CD4-positive, CD25-positive, alpha-beta regulatory T cell (primary cell): ENCODE data around the gene IQSEC3. TPM values are rescaled to one million over a fixed set of nuclear protein-coding genes. Genes with fewer than 3 reads are reported as not detected.

Source experiments
- ATAC-seq, 2 donors: fragments of 150-1000 bp; cut with Tn5 transposase; one replicate each; pipeline ENCODE4 v1.10.0; 2021; ENCODE audit warnings: low read depth in 2 of 2, moderate number of reproducible peaks in 2 of 2, moderate library complexity in 1 of 2
- DNase-seq, 3 donors: peaks; one replicate each; pipeline versions ENCODE4 v3.0.0 to v3.0.0-alpha.2; 2012 to 2022; ENCODE audit warnings: mixed read lengths in 1 of 3
- H3K27ac ChIP-seq: one replicate; pipeline ENCODE4 v1.7.0; 2013; ENCODE audit warnings: mild to moderate bottlenecking, low read length; ENCODE audit not compliant: insufficient read depth, poor library complexity, severe bottlenecking
- H3K27me3 ChIP-seq: one replicate; pipeline ENCODE4 v1.7.0; 2013; ENCODE audit warnings: low read length; ENCODE audit not compliant: control insufficient read depth, insufficient read depth
- H3K36me3 ChIP-seq: one replicate; pipeline ENCODE4 v1.7.0; 2013; ENCODE audit warnings: mild to moderate bottlenecking, low read length, moderate library complexity; ENCODE audit not compliant: control insufficient read depth, insufficient read depth
- H3K4me1 ChIP-seq: 2 replicates; pipeline ENCODE4 v1.7.0; 2013; ENCODE audit warnings: mild to moderate bottlenecking, low read length; ENCODE audit not compliant: insufficient read depth, control insufficient read depth, poor library complexity, severe bottlenecking
- H3K4me3 ChIP-seq: one replicate; pipeline ENCODE4 v1.7.0; 2013; ENCODE audit warnings: low read depth, mild to moderate bottlenecking, low read length, moderate library complexity
- H3K9me3 ChIP-seq, 2 experiments: 1 replicate in 1 of 2; 2 replicates in 1 of 2; pipeline ENCODE4 v1.7.0; 2013; ENCODE audit warnings: low read length in 2 of 2, mild to moderate bottlenecking in 1 of 2, moderate library complexity in 1 of 2; ENCODE audit not compliant: control insufficient read depth in 2 of 2
- H3K27ac Mint-ChIP-seq, 3 donors: one replicate each; pipeline ENCODE4 v1.8.0; 2020 to 2022; ENCODE audit warnings: mild to moderate bottlenecking in 3 of 3, mixed read lengths in 3 of 3, moderate library complexity in 2 of 3
- H3K27me3 Mint-ChIP-seq: one replicate; pipeline ENCODE4 v1.8.0; 2022; ENCODE audit warnings: mild to moderate bottlenecking, mixed read lengths
- H3K36me3 Mint-ChIP-seq: one replicate; pipeline ENCODE4 v1.8.0; 2020; ENCODE audit warnings: mixed read lengths
- H3K4me1 Mint-ChIP-seq, 4 donors: one replicate each; pipeline ENCODE4 v1.8.0; 2020 to 2022; ENCODE audit warnings: mixed read lengths in 4 of 4, mild to moderate bottlenecking in 1 of 4
- H3K4me3 Mint-ChIP-seq, 4 donors: one replicate each; pipeline ENCODE4 v1.8.0; 2020 to 2022; ENCODE audit warnings: mild to moderate bottlenecking in 4 of 4, mixed read lengths in 4 of 4, moderate library complexity in 3 of 4
- H3K9me3 Mint-ChIP-seq, 7 donors: one replicate each; pipeline ENCODE4 v1.8.0; 2020 to 2022; ENCODE audit warnings: mixed read lengths in 7 of 7, mild to moderate bottlenecking in 3 of 7, moderate library complexity in 2 of 7
- polyA plus RNA-seq, 4 donors: library from polyadenylated mRNA; unstranded; fragments of 300-500 nt; fragmentation: Illumina TruSeq; gene quantifications; one replicate each; pipeline ENCODE4 v1.2.3, GENCODE V29; 2021
- total RNA-seq: library from RNA; stranded (reverse); gene quantifications from one replicate; pipeline ENCODE4 v1.2.3, GENCODE V29; 2022

Gene IQSEC3
- total and polyA plus RNA-seq, 5 donors from 2014 or later, result 0.05 to 0.15 TPM; not detected in 3

DNA sequence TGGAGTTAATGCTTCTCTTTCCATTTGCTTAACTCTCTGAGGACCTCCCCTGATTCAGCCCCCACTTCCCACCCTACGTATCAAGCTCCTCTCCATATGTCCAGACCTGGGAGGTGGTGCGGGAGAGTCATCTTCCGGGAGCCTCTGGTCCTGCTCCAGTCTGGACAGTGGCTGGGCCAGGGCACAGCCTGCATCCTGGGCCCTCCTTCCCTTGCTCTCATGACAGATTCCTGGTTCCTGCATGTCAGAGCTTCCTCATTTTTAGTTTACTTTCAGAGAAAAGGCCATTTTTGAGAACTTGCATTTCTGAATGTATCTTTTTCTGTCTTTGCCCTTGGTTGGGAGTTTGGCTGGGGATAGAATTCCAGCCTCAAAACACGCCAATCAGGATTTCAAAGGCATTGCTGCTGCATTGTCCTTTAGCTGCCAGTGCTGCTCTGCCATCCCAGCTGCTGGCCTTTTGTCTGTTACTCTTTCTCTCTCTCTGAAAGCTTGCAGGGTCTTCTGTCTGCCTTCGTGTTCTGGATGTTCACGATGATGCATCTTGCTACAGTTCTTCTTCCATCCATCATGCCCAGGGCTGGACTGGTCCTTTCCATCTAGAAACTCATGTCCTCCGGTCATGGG, 92.7 kb downstream of the IQSEC3 start:
- Mint-ChIP-seq H3K4me1 (peaks cover 0 to 7% (median 0%) of the 10 kb centered on the region in 4 donors), H3K36me3 (no peaks in the 10 kb centered on the region), H3K27ac (no peak overlapping the region), H3K27me3 (peaks cover 13% of the 10 kb centered on the region), H3K9me3 (peaks cover 0 to 5% (median 0%) of the 10 kb centered on the region in 7 donors), H3K4me3 (no peak overlapping the region)
- Histone ChIP-seq H3K27ac (no peak overlapping the region), H3K4me3 (no peak overlapping the region), H3K36me3 (no peaks in the 10 kb centered on the region), H3K9me3 (no peaks in the 10 kb centered on the region), H3K27me3 (no peaks in the 10 kb centered on the region), H3K4me1 (no peaks in the 10 kb centered on the region)
- ATAC-seq (no peak), DNase-seq (no peak)

- no peak for DNase-seq
- Mint-ChIP-seq H3K27me3 (peaks cover 13% of the 10 kb centered on the region), H3K36me3 (no peaks in the 10 kb centered on the region), H3K9me3 (peaks cover 0 to 5% (median 0%) of the 10 kb centered on the region in 7 donors), H3K4me1 (peaks cover 0 to 12% (median 0%) of the 10 kb centered on the region in 4 donors), H3K27ac (no peak overlapping the region), H3K4me3 (no peak overlapping the region)
- Histone ChIP-seq H3K4me3 (no peak overlapping the region), H3K36me3 (no peaks in the 10 kb centered on the region), H3K4me1 (no peaks in the 10 kb centered on the region), H3K27ac (no peak overlapping the region), H3K27me3 (no peaks in the 10 kb centered on the region), H3K9me3 (no peaks in the 10 kb centered on the region)
- ATAC-seq, result no peak
These were observed 94.3 kb downstream of the IQSEC3 start for GRCh38 chr12:160858-161257.

GRCh38 chr12:161823-162222, 95.3 kb downstream of the IQSEC3 start:
- peaks cover 0 to 12% (median 0%) of the 10 kb centered on the region in 4 donors for H3K4me1 Mint-ChIP-seq
- Histone ChIP-seq H3K36me3 (no peaks in the 10 kb centered on the region), H3K4me3 (no peak overlapping the region), H3K9me3 (no peaks in the 10 kb centered on the region), H3K27ac (no peak overlapping the region), H3K4me1 (no peaks in the 10 kb centered on the region), H3K27me3 (no peaks in the 10 kb centered on the region)
- no peaks in the 10 kb centered on the region for H3K36me3 Mint-ChIP-seq
- H3K4me3 Mint-ChIP-seq, result no peak overlapping the region
- peaks cover 0 to 5% (median 0%) of the 10 kb centered on the region in 7 donors for H3K9me3 Mint-ChIP-seq
- ATAC-seq, result no peak
- no peak for DNase-seq
- H3K27ac Mint-ChIP-seq, result no peak overlapping the region
- peaks cover 13% of the 10 kb centered on the region for H3K27me3 Mint-ChIP-seq

GRCh38 chr12:162467-163307, 96.1 kb downstream of the IQSEC3 start:
- no peak for ATAC-seq
- H3K27ac ChIP-seq, result no peak overlapping the region
- Mint-ChIP-seq H3K4me3 (no peak overlapping the region), H3K27me3 (peaks cover 17% of the 10 kb centered on the region), H3K4me1 (peaks cover 0 to 12% (median 0%) of the 10 kb centered on the region in 4 donors), H3K36me3 (no peaks in the 10 kb centered on the region), H3K27ac (no peak overlapping the region), H3K9me3 (peaks cover 0 to 5% (median 0%) of the 10 kb centered on the region in 7 donors)
- H3K4me3 ChIP-seq, result no peak overlapping the region
- H3K9me3 ChIP-seq, result no peaks in the 10 kb centered on the region
- no peaks in the 10 kb centered on the region for H3K36me3 ChIP-seq
- DNase-seq, result no peak
- no peaks in the 10 kb centered on the region for H3K27me3 ChIP-seq
- no peaks in the 10 kb centered on the region for H3K4me1 ChIP-seq

DNA sequence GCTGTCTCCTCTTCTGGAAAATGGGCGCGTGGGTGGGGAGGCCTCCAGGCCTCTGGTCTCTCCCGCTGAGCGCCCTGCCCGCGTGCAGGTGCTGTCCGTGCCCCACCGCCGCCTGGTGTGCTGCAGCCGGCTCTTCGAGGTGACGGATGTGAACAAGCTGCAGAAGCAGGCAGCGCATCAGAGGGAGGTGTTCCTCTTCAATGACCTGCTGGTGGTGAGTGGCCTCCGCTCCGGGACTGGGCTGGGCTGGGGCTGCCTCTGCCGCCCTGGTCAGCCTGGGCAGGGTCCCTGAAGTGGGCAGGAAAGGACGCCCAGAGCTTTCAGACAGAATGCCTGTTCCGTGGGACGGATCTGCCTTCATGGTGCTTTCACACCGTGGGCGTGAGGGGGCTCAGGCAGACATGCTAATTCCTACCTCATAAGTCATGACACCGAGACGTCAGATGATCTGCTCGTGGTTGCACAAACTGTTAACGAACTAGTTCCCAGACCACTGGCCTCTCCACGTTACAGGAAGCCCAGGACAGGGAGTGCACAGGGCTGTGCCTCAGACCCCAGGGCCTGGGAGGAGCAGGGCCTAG, 96.9 kb downstream of the IQSEC3 start:
- no peak for DNase-seq
- Mint-ChIP-seq H3K27me3 (peaks cover 22% of the 10 kb centered on the region), H3K36me3 (no peaks in the 10 kb centered on the region), H3K4me3 (no peak overlapping the region), H3K4me1 (peaks cover 0 to 12% (median 0%) of the 10 kb centered on the region in 4 donors), H3K9me3 (peaks cover 0 to 3% (median 0%) of the 10 kb centered on the region in 7 donors), H3K27ac (no peak overlapping the region)
- no peaks in the 10 kb centered on the region for H3K27me3 ChIP-seq
- ATAC-seq, result no peak
- no peaks in the 10 kb centered on the region for H3K4me1 ChIP-seq
- H3K36me3 ChIP-seq, result no peaks in the 10 kb centered on the region
- no peak overlapping the region for H3K27ac ChIP-seq
- H3K9me3 ChIP-seq, result no peaks in the 10 kb centered on the region
- H3K4me3 ChIP-seq, result no peak overlapping the region

GRCh38 chr12:164207-164606, 97.6 kb downstream of the IQSEC3 start:
- H3K27me3 ChIP-seq, result no peaks in the 10 kb centered on the region
- H3K4me3 ChIP-seq, result no peak overlapping the region
- Mint-ChIP-seq H3K9me3 (peaks cover 0 to 2% (median 0%) of the 10 kb centered on the region in 7 donors), H3K36me3 (no peaks in the 10 kb centered on the region), H3K27me3 (peaks cover 18% of the 10 kb centered on the region), H3K27ac (no peak overlapping the region), H3K4me3 (no peak overlapping the region), H3K4me1 (peaks cover 0 to 12% (median 1%) of the 10 kb centered on the region in 4 donors)
- H3K4me1 ChIP-seq, result no peaks in the 10 kb centered on the region
- ATAC-seq, result no peak
- no peak for DNase-seq
- no peaks in the 10 kb centered on the region for H3K9me3 ChIP-seq
- no peak overlapping the region for H3K27ac ChIP-seq
- no peaks in the 10 kb centered on the region for H3K36me3 ChIP-seq

- H3K27me3 ChIP-seq, result no peaks in the 10 kb centered on the region
- ATAC-seq (no peak), DNase-seq (no peak)
- no peak overlapping the region for H3K4me3 Mint-ChIP-seq
- H3K9me3 Mint-ChIP-seq, result peaks cover 0 to 3% (median 0%) of the 10 kb centered on the region in 7 donors
- H3K9me3 ChIP-seq, result no peaks in the 10 kb centered on the region
- no peaks in the 10 kb centered on the region for H3K36me3 Mint-ChIP-seq
- no peak overlapping the region for H3K27ac Mint-ChIP-seq
- peaks cover 15% of the 10 kb centered on the region for H3K27me3 Mint-ChIP-seq
- H3K36me3 ChIP-seq, result no peaks in the 10 kb centered on the region
- peaks cover 0 to 6% (median 2%) of the 10 kb centered on the region in 4 donors for H3K4me1 Mint-ChIP-seq
- H3K4me1 ChIP-seq, result no peaks in the 10 kb centered on the region
- no peak overlapping the region for H3K27ac ChIP-seq
- no peak overlapping the region for H3K4me3 ChIP-seq
These were observed 99.3 kb downstream of the IQSEC3 start for GRCh38 chr12:165862-166368.
